Left renal cortex interstitium (tissue), 4 donors: Measurements from ENCODE around the gene CTNNBL1. TPM values are rescaled to one million over a fixed set of nuclear protein-coding genes. Genes with fewer than 3 reads are reported as not detected.
"Not testable (repeated sequence)": the region's sequence is repeated elsewhere in the genome, so short reads cannot be mapped to it uniquely, and the experiment has no call there.

ENCODE experiments used
- DNase-seq, 4 donors: peaks; one replicate each; pipeline ENCODE4 v3.0.0-alpha.2; 2013; ENCODE audit warnings: low read depth in 4 of 4, low spot score in 2 of 4, missing footprints in 1 of 4
- polyA plus RNA-seq, 4 donors: library from polyadenylated mRNA; unstranded; fragments of 120-200 nt; gene quantifications; one replicate each; pipeline ENCODE4 v1.2.1, GENCODE V29; 2013; ENCODE audit not compliant: insufficient read length in 4 of 4

Gene CTNNBL1, protein sequence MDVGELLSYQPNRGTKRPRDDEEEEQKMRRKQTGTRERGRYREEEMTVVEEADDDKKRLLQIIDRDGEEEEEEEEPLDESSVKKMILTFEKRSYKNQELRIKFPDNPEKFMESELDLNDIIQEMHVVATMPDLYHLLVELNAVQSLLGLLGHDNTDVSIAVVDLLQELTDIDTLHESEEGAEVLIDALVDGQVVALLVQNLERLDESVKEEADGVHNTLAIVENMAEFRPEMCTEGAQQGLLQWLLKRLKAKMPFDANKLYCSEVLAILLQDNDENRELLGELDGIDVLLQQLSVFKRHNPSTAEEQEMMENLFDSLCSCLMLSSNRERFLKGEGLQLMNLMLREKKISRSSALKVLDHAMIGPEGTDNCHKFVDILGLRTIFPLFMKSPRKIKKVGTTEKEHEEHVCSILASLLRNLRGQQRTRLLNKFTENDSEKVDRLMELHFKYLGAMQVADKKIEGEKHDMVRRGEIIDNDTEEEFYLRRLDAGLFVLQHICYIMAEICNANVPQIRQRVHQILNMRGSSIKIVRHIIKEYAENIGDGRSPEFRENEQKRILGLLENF
- 10 to 100 TPM; 45.6 to 61.5 (median 53.0) TPM for polyA plus RNA-seq

DNA sequence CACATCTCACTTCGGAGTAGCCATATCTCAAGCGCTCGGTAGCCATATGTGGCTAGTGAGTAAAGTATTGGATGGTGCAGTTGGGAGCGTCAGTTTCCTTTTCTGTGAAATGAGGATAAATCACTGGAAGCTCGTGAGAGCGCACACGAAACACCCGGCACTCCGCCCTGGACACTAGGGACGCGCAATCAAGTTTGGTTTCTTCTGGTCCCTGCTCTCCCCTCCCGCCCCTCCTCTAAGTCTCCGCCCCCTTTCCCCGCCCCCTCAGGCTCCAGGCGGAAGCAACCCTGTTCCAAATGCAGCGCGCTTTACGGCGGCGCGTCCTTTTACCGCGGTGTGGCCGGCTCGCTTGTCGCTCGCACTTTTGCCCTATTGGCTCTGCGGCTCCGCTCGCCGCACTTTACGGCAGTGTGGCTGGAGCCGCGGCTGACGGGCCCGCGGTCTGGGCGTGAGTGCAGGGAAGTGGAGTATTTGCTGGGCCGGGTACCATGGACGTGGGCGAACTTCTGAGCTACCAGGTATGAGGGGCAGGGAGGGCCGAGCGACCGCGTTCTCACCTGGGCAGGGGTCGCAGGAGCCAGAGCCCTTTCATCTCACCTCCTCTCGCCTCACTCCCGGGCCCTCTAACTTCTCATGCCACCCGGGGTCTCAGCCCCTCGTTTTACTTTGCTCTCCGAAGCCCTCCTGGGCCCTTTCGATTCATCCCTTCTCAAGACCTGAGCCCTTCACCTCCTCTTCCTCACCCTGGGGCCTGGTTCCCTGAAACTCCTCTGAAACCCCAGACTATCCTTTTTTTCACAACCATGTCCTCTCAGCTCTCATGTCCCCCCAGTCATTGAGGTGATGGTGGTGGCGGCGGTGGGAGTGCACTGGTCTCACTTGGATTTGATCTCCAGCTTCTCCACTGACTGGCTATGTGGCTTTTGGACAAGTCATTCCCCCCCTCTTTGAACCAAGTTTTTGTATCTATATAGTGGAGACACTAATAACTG, at the start of gene CTNNBL1:
Gene CTNNBL1 (plus strand): TSS at position 396 of the 992 bp plus-strand sequence. CDS start 93 bp downstream, at position 489.
- DNase-seq = peak; percentile 63 to 95 (median 86)

DNA sequence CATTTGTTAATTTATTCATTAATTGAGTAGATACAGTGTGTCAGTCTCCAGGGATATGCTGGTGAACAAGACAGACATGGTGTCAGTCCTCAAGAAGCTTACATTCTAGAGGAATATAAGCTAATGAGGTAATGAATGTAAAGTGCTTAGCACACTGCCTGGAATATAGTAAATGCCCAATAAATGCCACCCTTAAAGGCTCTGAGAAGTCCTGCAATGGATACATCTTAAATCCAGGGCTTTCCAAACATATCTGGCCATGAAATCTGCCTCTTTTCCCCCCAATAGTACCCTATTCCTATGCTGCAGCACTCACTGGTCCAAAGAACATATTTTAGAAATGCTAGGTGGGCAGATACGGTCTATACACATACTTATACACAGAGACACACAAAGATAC, 49.2 kb upstream of the CTNNBL1 start:
- no peak for DNase-seq

- no peak for DNase-seq
Measured at GRCh38 chr20:37647946-37648345, 45.9 kb upstream of the CTNNBL1 start.

- DNase-seq = no peak
Measured at GRCh38 chr20:37649017-37649416, 44.8 kb upstream of the CTNNBL1 start.

DNA sequence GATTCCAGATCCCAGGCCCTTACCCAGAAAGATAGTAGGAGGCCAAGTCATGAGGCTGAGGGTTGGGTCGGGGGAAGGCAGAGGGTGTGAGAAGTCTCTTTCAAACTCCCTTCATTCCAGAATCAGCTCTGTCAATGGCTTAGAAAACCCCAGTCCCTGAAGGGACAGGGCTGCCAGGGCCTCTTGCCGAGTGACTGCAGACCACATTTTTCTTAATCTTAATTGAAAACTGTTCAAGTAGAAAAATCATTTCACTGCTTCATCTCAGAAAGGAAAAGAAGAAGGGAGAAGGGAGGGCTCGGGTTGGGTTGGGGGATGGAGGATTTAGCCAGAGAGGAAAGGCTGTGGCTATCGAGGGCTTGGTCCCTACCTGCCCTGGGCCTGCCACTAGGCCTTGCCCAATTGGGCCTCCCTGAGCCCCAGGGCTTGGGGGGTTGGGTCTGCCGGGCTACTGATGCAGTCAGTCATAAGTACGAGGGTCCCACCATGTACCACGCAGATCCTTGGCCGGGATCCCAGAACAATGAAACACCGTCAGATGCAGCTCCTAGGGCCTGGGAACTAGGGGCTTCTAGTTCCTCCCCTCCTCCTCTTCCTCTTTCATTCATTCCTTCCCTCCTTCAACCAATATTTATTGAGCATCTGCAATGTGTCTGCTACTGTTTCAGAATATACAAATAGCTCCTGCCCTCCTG, 44.0 kb upstream of the CTNNBL1 start:
- DNase-seq = no peak

DNA sequence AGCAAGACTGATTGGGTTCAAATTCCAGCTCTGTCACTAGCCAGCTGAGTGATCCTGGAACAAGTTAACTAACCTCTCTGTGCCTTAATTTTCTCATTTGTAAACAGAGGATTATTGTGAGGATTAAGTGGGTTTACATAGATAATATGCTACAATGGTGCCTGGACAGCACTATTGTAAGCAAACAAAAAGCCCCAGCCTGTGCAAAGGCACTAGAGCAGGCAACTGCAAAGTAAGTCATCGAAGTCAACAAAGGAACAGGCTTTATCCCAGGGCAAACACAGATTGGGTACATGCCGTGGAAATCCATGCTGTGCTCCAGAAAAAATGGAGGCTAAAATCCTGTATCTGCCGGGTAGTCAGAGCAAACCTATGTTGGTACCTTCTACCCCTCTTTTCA, 43.2 kb upstream of the CTNNBL1 start:
- no peak for DNase-seq

GRCh38 chr20:37651932-37652331, 41.9 kb upstream of the CTNNBL1 start:
- no peak for DNase-seq

DNA sequence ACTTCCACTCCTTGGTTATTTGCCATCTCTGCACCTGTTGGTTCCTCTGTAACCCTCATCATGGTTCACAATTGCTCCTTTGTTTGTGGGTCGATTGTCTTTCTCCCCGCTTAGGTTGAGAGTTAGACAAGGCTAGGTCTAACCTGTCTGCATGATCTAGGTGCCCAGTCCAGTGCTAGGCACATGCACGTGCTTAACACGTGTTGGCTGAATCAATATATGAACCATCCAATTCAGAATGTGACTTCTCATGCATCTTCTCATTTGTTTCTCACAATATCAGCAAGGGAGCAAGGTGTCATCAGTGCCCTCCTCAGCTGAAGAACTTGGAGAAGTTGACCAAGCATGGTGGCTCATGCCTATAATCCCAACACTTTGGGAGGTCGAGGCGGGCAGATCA, 36.9 kb upstream of the CTNNBL1 start:
- no peak for DNase-seq

DNA sequence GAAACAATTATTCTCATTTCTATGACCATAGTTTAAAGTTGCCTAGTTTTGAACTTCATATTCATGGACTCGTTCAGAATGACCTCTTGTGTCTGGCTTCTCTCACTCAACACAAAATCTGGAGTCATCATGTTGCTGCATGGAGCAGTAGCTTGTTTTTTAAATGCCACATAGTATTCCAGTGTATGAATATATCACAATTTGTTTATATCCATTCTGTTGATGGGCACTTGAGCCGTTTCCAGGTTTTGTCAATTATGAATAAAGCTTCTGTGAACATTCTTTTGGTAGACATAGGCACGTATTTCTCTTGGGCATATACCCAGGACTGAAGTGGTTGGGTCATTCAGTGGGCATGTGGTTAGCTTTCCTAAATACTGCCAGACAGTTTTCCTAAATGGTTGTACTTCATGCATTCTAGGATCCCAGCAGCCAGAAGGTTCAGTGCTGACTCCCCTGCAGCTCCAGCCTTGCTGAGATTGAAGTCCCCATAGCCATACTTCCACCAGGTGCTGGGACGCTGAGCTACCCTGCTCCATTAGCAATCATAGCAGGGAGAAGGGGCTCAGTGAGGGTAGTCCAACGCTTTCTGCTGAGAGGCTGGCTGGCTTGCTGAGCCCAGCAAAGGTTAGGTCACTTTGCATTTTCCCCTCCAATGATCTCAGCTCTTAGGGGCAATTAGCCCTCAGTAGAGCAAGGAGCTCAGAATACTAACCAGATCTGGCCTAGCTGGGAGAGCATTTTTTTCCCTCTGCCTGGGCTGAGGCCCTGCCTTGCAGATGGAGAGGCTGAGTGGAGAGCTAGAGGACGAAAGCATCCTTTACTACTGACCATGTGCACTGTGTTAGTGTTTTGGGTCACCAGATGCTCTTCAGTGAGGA, 35.7 kb upstream of the CTNNBL1 start:
- no peak for DNase-seq

DNA sequence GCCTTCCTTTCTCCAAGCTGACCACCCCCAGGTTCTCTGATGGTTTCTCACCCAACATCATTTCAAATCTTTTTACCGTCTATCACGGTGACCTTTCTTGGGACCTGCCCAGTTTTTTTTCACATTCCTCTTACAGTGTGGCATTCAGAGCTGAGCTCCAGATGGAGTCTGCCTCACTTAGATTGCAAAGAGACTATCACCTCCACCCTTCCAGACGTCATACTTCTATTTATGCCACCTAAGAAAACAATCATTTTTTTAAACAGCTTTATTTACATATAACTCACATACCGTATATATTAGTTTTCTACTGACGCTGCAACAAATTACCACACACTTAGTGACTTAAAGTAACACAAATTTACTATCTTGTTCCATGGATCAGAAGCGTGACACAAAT, 32.3 kb upstream of the CTNNBL1 start:
- no peak for DNase-seq

GRCh38 chr20:37662308-37662707, 31.5 kb upstream of the CTNNBL1 start:
- no peak for DNase-seq

DNA sequence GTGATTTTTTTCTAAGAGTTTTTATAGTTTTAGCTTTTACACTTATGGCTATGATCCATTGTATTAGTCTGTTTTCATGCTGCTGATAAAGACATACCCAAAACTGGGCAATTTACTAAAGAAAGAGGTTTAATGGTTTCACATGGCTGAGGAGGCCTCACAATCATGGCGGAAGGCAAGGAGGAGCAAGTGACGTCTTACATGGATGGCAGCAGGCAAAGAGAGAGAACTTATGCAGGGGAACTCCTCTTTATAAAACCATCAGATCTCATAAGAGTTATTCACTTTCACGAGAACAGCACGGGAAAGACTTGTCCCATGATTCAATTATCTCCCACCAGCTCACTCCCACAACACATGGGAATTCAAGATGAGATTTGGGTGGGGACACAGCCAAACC, 29.2 kb upstream of the CTNNBL1 start:
- DNase-seq = not testable (repeated sequence)

DNA sequence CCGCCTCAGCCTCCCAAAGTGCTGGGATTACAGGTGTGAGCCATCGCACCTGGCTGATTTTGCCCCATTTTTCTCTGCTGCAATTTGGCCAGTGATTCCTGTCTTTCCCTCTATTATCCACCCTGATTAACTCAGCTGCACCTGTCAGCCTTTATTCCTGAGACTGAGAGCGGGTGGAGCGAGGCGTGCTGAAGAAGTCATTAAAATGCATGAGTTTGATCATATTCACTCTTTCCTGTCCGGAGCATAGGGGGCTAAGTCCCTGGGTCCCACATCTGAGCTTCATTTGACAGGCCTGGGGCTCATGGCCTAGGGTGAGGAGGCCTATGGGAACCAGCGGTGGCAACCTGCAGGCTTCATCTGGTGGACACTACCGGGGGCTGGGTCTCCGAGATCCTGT, 25.7 kb upstream of the CTNNBL1 start:
- no peak for DNase-seq

DNA sequence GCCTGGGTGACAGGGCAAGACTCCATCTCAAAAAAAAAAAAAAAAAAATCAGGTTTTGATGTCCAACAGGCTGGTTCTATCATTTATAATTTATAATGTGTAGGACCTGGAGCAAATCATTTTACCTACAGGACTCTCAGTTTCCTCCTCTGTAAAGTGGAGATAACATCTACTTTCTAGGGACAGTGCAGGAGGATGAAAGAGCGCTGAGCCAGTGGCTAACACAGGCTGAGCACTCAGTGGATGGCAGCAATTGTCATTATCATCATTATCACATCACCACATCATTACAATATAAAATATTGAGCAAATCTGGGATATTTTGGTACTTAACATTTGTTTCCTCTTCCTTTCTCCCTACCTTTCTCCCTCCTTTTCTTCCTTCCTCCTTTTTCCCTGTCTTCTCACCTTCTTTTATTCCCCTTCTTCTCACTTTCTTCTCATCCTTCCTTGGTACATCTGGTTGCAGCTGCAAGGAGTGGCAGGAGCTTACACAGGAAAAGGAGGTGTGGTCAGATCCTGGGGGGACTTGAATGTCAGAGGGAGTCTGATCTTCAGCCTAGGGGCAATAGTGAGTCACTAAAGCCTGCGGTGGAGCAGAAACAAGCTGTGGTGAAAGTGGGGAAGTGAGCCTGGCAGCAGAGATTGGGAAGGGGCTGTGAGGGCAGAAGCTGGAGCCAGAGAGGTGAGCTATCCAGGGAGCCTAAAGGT, 24.6 kb upstream of the CTNNBL1 start:
- DNase-seq = no peak

GRCh38 chr20:37669773-37670236, 24.0 kb upstream of the CTNNBL1 start:
- DNase-seq = no peak

- DNase-seq = no peak
Measured at GRCh38 chr20:37670351-37670791, 23.5 kb upstream of the CTNNBL1 start.

DNA sequence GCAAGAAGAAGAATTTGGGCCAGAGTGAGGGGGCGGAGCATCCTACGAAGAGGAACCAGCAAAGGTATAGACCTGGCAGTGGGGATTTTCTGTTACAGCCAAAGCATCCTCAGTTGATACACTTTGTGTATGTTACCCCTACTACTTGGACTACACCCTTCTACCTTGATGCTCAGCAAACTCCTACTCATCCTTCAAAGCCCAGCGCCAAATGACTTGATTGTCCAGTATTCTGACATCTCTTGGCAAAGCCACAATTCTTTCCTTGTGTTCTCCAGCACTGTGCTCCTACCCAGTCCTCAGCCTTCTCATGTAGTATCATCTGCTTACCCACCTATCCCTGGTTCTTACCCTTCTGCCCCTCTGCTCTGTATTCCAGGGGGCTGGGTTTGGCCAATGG, 21.7 kb upstream of the CTNNBL1 start:
- no peak for DNase-seq

- DNase-seq = no peak
Measured at GRCh38 chr20:37673444-37673843, 20.4 kb upstream of the CTNNBL1 start.

- DNase-seq = no peak
Measured at GRCh38 chr20:37676440-37676839, 17.4 kb upstream of the CTNNBL1 start.
